HG03432 (cell line): ENCODE measurements around the gene EDEM3.
"Not testable (repeated sequence)": the region's sequence is repeated elsewhere in the genome, so short reads cannot be mapped to it uniquely, and the experiment has no call there.

Experiments used
- ATAC-seq: cut with Tn5 transposase; IDR thresholded peaks from one replicate; pipeline ENCODE4 v1.9.1; 2021; ENCODE audit warnings: mild to moderate bottlenecking, moderate library complexity; ENCODE audit not compliant: unreplicated experiment

Gene EDEM3

DNA sequence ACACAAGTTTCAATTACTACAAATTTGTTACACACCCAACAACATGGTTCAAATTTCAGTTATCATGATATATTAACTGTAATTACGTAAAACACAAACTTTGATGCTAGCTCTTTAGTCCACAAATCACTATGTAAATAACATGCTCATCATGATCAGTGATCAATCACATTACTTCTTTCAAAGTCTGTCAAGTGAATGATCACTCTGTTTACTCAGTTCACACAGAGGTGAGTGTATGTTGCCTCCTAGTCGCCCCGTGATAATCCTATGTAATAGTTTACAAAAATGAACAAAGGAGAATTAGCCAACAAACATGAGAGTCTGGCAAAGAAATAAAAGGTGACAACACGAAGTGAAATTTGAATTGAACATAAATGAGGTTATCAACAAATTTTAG lies 14.3 kb downstream of the EDEM3 start:
- no peak for ATAC-seq

DNA sequence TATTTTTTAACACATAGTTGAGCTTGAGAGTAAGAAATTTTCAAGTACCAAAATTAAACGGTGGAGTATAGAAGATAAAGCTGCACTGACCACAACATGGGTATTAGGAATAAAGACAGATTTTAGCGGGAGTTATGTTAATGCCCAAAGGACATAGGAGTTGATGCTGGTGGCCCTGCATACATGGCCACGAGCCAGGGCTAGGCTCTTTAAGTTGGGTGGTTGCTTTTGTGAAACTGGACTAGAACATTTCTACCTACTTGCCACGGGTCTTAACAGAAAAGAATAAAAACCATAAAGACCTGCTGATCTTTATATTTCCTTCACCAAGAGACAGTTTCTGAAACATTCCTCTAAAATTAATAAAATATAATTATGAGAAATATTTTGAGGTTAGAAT lies 14.9 kb downstream of the EDEM3 start:
- ATAC-seq = no peak

DNA sequence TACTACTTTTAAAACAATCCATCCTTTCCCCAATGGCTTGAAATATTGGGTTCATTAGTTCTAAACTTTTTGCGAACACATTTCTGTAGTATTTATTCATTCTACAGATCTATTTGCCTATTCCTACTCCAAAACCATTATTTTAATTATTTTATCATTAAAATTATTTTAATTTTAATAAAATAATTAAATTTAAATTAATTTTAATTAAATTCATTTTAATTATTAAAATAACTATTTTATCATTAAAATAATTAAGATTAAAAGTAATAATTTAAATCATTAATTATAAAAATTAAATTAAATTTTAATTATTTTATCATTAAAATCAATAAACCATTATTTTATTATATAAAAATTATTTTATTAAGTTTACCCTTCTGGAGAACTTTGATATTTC lies 15.6 kb downstream of the EDEM3 start:
- no peak for ATAC-seq

DNA sequence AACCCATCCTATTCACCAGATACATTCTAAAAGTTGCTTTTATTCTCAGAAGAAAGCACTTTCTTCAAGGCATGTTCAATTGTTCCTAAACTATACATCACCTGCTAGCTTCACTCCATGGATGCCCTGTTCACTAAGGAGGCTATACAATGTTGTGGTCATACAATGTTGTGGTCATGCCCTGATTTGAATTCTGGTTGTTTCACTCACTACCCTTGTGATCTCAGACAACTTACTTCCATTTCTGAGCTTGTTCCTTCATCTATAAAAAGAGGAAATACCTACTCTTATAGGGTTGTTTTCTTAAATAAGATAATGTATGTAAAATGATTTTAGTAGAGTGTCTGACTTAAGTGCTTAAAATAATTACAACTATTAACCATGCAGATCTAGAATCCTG lies 19.7 kb downstream of the EDEM3 start:
- no peak for ATAC-seq

DNA sequence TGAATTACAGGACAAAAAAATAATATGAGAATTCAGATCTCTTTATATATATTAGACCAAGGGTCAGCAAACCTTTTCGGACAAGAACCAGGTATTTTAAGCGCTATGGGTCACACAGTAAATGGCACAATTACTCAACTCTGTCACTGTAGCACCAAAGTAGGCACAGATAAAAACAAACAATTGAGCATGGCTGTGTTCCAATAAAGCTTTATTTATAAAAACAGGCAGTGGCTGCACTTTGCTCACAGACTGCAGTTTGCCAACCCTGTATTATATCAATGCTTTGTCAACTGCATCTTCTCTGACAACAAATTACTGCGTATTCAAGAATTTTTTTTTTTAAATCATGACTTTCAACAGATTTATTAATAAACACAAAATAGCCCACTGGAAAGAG lies 29.8 kb downstream of the EDEM3 start:
- no peak for ATAC-seq

- no peak for ATAC-seq
Observed at GRCh38 chr1:184716158-184716557, 38.5 kb downstream of the EDEM3 start.

DNA sequence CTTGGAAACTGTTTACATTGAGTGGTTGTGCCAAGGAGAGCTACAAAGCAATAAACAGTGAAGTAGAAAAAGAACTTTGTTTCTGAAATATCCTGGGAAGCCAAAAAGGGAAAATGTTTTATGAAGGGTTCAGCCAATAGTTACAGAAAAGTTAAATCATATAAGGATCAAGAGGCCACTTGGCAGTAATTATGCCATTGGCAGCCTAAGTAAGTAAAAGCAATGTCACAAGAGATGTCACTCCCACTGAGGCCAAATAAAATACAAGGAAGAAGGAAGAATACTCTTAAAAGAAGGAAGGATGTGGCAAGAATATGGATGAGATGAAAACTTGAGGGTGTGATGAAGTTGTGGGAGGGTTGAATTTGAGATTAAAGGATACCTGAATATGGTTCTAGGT lies 45.2 kb downstream of the EDEM3 start:
- no peak for ATAC-seq

GRCh38 chr1:184708084-184708676 lies 46.5 kb downstream of the EDEM3 start:
- no peak for ATAC-seq

GRCh38 chr1:184705271-184705670 lies 49.4 kb downstream of the EDEM3 start:
- ATAC-seq = no peak

- no peak for ATAC-seq
Observed at GRCh38 chr1:184701816-184702215, 52.8 kb downstream of the EDEM3 start.

DNA sequence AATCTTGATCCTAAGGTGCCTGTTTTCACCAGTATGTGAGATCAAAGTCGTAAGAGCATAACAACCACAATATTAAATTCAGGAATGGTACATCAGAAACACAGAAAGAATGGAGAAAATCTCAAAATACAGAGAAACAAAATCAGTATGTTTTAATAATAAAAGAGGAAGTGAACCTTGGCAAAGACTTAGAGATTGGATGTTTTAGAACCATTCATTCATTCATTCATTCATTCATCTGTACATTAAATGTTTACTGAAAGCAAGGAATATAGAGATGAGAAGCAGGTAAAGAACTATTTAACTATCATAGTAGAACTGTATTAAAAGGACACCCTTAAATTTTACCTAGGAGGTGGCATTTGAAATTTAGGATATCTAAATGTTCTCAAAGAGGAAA lies 55.7 kb downstream of the EDEM3 start:
- no peak for ATAC-seq

- ATAC-seq = no peak
Observed at GRCh38 chr1:184698016-184698415, 56.6 kb downstream of the EDEM3 start.

DNA sequence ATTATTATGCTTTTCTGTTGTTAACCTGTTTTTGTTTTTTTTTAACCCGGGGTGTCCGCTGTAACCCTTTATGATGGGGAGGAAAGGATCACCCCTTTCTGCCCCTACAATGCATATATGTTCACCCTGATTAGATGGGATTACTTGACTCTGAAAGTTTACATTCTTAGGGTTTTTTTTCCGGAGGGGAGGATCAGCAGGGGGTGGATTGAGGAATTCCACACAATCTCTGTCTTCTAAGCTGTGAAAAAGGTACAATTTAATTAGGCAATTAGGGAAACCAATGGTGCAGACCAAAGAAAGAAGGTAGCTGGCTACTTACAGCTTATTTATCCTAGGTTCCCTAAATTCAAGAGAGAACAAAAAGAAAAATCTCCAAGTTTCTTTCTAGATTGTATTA lies 58.3 kb downstream of the EDEM3 start:
- no peak for ATAC-seq

- ATAC-seq = no peak
Observed at GRCh38 chr1:184695023-184695422, 59.6 kb downstream of the EDEM3 start.

DNA sequence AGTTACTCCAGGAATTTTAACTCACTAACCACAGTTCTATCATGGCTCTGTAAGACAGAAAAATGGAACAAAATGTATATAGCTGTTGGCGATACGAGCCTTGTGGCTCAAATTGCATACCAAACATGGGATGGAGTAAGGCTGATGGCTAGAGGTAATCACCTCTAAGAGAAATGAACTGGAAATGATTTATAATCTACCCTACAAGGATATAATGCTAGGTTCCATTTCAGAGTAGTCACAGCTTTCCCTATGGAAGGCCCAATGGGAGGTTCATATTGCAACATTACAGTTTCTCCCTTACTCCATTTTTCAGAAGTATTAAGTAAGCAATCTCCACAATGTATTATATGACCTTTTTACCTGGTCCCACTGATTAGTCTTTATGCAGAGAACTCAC lies 61.6 kb downstream of the EDEM3 start:
- no peak for ATAC-seq

GRCh38 chr1:184691719-184692324 lies 62.8 kb downstream of the EDEM3 start:
- ATAC-seq = no peak

DNA sequence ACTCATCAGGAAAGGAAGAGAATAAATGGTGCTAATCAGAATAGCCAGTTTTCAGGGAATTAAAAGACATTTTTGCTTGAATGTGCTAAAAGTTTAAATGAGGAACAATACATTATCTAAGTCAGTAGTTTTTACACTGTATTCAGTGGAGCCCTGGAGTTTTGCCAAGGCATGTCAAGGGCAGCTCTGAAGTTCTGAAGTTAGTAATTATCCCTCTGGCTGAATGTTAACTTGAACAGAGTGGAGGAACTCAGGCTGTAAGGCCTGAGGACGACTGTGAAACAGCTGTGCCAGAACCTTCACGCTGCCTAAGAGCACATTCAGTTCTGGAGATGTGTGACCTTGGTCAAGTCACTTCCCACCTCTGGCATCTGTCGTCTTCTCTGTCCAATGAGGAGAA lies 68.1 kb downstream of the EDEM3 start:
- ATAC-seq = no peak

- ATAC-seq = peak; percentile 83
Observed at GRCh38 chr1:184685116-184685515, 69.5 kb downstream of the EDEM3 start.

DNA sequence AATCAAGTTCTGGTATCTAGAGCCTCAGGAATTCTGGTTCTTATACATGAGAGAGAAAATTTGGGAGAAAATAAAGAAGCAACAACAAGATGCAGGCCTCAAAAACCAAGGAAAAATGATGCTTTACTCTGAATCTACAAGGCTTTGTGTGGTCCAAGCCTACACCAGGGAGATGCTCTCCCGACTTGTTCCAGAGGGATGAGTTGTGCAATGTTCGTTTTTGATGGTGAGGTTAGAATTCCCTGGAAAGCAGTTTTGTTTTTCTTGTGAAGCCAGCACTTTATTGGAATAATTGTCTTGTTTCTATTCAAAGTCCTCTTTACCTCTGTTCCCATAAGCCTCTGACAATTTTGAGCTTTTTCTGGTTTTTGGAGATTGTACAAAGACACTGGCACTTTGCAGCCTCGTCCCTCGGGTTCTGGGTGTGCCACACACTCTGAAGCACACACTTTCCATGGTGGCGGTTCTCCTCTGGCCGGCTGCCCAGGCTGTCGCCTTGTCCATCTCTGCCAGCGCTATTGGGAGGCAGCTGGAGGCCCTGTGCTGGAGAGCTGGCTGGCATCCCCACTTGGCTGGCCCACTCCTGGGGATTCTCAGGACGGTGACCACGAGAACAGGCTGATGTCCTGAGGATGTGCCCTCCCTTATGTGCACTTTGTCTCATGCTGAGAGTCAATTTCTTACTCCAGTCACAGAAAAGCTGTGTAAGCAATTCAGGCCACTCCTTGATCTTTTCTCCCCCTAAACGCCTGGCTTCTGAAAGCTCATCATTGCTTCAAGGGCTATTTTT lies 70.2 kb downstream of the EDEM3 start:
- ATAC-seq = no peak

- no peak for ATAC-seq
Observed at GRCh38 chr1:184682956-184683355, 71.7 kb downstream of the EDEM3 start.

DNA sequence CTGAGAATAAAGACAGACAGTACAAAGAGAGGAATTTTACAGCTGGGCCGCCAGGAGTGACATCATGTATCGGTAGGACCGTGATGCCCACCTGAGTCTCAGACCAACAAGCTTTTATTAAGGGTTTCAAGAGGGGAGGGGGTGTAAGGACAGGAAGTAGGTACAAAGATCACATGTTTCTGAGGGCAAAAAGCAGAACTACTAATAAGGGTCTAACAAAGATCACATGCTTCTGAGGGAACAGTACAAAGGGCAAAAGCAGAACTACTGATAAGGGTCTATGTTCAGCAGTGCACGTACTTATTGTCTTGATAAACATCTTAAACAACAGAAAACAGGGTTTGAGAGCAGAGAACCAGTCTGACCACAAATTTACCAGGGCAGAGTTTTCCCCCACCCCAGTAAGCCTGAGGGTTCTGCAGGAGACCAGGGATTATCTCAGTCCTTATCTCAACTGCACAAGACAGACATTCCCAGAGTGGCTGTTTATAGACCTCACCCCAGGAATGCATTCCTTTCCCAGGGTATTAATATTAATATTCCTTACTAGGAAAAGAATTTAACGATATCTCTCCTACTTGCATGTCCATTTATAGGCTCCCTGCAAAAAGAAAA lies 73.9 kb downstream of the EDEM3 start:
- ATAC-seq = not testable (repeated sequence)

DNA sequence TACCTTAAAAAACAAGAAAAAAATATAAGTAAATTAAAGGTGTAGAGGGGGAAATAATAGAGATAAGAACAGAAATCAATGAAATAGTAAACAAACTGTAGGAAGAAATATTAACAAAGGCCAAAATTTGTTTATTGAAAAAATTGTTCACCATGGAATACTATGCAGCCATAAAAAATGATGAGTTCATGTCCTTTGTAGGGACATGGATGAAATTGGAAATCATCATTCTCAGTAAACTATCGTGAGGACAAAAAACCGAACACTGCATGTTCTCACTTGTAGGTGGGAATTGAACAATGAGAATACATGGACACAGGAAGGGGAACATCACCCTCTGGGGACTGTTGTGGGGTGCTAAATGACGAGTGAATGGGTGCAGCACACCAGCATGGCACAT lies 75.2 kb downstream of the EDEM3 start:
- ATAC-seq = not testable (repeated sequence)
